ENCODE results near the gene OBP2A.
"Not testable (repeated sequence)": the region's sequence is repeated elsewhere in the genome, so short reads cannot be mapped to it uniquely, and the experiment has no call there.

The OBP2A gene

DNA sequence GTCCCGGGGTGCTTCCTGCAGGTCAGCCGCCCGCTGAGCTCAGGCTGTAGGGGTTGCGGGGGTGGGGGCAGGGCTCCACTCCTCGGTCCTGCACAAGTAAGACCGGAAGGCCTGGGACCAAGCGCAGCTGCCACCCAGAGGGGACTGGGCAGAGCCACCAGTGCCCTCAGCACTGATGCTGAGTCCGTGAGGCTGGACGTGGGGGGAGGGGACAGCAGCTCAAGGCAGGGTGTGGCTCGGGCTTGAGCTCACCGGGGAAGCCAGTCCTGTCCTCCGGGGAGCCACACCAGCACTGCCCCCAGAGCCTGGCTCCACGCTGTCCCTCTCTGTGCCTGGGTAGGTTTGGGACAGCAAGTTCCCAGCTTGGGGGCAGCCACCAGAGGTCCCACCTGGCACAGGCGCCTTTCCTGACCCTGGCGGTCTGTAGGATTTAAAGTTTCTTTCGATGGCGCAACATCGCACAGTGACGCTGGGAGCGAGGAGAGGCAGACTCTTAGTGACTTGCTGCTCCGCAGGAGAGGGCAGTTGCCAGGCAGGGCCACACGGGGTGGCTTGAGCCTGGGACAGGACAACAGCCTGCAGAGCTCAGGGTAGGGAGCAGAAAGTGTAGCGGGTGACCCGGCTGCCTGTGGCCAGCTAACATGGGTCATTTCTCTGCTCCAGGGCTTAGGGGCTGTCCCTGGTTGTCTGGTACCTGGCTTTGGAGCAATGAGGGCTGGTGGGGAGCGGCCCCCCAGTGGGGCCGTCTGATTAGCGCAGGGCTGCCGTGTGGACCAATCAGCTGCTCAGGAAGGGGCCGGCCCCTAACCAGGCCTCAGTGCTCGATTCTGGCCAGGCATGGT, 19.0 kb upstream of the OBP2A start:
- DNase-seq = peak in 1 of 2 experiments; percentile 12

DNA sequence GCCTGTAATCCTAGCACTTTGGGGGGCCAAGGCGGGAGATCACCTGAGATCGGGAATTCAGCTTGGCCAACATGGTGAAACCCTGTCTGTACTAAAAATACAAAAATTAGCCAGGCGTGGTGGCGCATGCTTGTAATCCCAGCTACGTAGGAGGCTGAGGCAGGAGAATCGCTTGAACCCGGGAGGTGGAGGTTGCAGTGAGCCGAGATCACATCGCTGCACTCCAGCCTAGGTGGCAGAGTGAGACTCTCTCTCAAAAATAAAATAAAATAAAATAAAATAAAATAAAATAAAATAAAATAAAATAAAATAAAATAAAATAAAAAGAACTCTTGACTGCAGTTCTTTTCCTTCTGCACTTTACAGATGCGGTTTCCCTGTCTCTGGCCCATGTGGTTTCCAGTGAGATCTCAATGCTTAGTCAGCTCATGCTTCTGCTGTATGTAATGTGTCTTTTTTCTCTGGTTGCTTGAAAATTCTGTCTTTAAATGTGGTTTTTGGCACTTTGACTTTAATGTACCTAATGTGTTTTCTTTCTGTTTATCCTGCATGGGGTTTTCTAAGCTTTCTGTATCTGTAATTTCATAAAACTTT, 17.0 kb upstream of the OBP2A start:
- DNase-seq = not testable (repeated sequence)

DNA sequence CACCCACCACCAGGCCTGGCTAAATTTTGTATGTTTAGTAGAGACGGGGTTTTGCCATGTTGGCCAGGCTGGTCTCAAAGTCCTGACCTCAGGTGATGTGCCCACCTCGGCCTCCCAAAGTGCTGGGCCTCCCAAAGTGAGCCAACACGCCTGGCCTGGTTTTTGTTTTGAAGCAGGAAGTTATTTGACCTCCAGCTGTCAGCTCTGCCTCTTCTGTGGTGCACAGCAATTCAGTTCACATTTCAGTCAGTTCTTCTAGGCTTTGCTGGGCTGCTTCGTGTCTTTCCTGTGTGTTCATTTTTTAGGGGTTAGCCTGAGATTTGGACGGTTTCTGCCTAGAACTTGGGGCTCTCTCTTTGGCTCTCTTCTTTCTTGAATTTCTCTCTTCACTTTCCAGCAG, 15.8 kb upstream of the OBP2A start:
- no peak for DNase-seq

DNA sequence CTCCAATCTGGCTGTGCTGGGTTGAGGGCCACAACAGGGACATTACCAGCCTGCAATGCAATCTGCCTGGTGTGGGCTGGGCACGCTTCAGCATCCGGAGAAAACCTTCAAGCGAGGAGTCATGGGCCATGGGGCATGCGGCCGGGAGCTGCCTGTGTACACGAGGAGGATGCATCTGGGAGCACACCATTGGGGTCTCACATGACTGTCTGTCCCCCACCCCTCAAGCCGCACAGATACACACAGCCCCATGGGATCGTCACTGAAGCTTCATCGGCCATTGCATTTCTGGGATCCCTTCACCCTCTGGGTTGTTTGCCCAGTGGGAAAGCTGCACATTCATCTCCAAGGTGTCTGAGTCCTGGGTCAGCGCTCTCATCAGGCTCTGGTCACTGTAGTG, 14.8 kb upstream of the OBP2A start:
- no peak for DNase-seq

DNA sequence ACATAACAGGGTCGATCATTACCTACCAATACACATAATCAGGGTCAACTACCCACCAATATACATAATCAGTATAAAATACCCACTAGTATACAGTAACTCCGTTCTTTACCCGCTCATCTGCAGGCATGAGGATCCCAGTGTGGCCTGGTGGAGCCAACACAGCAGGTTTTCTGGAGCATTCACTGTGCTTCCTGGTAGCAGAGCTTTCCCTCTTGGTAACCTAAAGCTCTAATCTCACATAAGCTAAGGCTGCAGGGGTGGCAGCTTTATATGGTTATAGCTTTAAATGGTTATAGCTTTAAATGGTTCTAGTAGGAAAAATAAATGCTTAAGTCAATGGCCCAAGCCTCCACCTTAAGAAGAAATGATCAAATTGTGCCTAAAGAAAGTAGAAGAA, 12.8 kb upstream of the OBP2A start:
- DNase-seq = no peak

DNA sequence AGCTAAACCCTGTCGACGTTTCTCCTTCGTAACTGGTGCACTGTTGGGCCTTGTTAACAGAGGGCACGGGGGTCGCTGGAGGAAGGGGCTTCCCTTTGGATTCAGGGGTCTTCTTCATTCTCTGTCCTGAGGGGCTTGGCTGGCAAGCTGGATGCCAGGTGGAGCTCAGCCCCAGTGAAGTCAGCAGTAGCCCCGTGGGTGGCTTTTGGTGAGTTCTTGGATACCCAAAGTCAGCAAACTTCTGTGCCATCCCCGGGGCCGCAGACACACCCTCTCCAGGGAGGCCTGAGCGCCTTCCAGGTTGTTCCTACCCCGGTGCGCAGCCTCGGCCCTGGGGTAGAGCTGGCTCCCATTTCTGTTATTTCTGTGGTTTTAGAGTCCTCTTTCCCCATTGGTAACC, 12.3 kb upstream of the OBP2A start:
- no peak for DNase-seq

DNA sequence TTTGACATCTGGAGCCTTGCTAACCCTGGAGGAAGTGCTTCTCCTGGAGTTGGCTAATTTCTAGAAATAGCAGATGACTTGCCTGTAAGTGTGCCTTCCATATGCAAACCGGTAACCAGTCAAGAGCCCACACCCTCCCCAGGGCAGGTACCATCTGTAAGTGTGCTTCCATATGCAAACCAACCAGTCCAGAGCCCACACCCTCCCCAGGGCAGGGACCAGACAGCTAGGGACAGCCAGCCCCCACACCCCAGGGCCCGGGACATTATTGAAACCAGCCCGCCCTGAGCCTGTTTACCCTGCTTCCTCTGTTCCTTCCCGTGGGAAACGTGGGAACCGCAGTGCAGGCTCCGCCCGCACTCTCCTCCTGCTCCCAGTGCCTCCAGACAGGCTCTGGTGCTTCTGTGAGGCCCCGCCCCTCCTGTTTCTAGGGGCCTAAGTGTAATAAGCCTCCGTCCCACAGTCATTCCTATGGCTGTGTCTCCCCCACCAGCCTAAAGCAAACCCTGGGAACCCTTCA, 11.7 kb upstream of the OBP2A start:
- DNase-seq = peak; percentile 47 to 58

DNA sequence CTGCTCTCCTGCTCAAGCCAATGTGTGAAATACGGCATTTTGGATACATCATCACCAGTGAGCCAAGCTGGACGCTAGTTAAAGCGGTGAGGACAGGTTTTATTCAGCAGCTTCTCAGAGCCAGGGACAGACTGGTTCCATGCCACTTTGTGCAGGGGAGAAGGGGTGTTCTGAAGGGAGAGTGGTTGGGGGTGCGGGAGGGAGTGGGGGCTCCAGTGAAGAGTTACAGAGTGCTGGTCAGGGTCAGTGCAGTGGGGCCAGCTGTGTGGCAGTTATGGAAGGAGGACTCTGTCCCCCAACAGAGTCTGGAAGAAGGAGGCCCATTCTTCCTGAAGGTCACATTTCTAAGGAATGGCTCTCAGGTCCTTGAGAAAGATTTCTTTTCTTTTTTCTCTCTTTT, 11.1 kb upstream of the OBP2A start:
- not testable (repeated sequence) for DNase-seq

DNA sequence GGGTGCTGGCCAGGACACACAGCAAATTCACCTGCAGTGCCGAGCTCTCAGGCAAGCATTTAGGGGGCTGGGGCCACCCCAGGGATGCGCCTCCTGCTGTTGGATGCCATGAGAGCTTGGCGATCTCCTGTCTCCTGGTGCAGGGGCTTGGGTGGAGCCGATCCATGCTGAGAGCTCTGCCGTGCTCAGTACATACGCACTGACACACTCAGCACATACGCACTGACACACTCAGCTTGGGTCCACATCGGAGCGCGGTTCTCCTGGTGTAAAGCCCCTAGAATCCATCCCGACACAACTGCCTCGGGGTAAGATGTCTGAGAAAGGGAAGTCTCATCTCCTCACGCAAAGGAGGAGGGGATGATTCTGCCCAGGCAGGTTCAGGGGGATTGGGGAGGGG, 10.3 kb upstream of the OBP2A start:
- not testable (repeated sequence) for DNase-seq

DNA sequence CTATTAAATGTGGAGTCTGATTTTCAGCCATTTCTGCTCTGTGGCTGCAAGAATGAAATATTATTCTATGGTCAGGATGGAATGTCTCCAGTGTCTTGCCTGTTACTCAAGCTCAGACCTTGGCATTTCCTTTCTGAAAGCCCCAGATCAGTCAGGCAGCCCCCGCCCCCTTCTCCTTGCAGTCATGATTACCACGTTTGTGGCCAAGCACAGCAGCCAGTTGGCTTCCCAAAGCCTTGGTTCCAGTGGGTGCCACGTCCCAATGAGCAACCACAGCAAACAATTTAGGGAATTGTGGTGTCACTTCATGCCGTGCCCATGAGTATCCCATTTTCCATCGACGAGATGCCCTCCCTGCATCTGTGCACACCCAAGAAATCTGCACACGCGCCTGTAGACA, 9.7 kb upstream of the OBP2A start:
- DNase-seq = no peak

DNA sequence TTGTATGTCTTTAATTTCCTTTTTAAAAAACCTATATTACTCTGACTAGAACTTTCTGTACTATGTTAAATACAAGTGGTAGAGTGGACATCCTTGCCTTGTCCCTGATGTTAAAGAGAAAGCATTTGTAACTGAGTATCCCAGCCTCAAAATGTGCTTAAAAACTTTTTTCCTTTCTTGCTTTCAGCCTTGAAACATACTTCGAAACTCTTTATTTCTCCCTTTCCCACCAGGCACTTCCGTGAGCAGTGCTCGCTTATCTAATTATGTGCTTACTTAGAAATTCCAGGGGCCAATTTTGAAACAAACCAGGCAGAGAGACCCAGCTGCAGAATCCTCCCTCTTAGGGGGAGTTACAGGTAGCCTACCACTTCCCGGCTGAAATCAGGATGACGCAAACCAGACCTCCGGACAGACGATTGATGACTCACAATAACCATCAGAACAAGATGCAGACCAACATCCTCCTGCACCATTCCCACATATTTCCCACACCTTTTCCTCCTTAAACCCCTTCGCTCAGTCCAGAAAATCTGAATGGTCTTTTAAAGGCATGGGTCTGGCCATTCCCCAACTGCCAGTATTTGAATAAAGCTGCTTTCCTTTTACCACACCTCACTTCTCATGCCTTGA, 2.5 kb upstream of the OBP2A start:
- not testable (repeated sequence) for DNase-seq

DNA sequence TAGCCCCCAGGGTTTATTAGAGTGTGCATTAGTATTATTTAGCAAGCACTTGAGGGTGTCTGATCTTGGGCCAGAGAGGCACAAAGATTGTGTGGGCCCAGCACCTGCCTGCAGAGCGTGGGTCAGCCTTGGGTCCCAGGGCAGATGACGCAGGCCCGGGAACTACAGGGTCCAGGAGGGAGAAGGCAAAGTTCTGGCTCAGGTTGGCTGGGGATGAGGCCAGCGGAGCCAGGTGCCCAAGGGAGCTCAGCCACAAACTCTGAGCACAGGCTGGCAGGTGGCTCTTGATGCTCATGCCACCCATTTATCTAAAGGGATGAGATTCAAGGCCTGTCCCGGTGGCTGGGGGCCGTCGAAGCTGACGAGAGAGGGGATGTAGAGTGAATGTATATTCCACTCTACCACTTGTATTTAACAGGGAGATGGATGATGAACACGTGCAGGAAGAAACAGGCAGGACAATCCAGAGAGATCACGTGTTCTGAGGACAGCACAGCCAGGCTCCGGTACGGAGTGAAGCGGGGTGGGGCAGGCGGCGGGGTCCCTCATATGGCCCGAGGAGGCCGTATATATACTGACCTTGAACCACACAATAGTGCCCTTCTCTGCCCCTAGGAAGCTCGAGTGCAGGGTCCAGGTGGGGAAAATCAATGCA, 818 bp upstream of the OBP2A start:
- no peak for DNase-seq

DNA sequence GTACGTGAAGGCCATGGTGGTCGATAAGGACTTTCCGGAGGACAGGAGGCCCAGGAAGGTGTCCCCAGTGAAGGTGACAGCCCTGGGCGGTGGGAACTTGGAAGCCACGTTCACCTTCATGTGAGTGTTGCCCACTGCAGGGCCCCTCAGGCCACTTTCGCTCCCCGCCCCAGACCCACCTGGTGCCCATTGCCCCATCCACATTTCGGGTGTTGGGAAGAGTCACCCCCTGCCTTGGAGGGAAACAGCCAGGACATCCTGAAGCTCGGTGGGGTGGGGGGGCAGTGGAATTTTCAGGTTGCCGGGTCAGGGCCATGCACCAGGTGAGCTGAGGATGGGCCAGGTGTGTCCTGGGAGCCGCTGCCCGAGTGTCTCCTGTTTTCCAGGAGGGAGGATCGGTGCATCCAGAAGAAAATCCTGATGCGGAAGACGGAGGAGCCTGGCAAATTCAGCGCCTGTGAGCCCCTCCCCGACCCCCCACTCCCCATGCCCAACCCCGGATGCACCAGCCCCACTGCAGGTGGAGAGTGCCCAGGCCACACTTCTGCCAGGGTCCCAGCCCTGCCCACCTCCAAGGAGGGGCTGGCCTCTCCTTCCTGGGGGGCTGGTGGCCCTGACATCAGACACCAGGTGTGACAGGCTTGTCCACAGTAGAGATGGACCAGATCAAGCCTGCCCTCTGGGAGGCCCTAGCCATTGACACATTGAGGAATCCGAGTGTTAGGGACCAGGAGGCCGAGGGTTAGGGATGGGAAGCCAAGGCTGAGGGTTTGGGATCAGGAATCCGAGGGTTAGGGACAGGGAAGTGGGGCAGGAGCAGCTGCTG, 1.1 kb downstream of the OBP2A start:
- not testable (repeated sequence) for DNase-seq

DNA sequence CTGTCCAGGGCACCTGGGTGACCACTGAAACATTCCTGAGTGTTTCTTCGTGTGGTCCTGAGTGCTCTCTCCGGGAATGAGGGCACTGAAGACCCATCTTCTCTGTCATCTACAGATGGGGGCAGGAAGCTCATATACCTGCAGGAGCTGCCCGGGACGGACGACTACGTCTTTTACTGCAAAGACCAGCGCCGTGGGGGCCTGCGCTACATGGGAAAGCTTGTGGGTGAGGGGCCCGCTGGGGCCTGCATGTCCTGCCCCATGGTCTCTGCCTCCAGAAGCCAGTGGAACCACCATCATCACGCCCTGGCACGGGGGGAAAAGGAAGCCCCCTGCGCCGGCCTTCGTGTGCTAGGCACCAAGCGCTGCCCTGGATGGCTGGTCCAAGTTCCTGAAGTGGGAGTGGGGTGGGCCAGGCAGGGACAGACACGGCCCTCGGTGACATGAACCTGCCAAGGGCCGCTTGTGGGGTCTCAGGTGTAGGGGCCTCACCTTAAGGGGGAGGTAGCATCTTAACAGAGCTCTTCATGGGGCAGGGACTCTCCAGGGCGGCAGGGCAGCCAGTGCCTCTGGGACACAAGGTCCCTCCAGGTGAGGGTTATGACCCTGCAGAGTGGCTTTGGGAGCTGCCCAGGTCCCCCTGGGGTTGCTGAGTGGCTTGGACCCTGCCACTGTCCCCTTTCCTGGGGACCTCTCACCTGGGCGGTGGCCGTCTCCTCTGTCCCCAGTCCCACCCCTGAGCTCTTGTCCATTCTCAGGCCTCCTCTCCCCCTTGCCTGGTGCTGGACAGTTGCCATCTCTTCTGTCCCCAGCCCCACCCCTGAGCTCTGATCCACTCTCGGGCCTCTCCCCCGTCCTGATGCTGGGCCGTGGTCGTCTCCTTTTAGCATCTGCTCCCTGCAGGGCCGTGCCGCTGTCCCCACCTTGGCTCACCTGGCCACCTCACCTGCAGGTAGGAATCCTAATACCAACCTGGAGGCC, 2.1 kb downstream of the OBP2A start:
- DNase-seq = no peak

DNA sequence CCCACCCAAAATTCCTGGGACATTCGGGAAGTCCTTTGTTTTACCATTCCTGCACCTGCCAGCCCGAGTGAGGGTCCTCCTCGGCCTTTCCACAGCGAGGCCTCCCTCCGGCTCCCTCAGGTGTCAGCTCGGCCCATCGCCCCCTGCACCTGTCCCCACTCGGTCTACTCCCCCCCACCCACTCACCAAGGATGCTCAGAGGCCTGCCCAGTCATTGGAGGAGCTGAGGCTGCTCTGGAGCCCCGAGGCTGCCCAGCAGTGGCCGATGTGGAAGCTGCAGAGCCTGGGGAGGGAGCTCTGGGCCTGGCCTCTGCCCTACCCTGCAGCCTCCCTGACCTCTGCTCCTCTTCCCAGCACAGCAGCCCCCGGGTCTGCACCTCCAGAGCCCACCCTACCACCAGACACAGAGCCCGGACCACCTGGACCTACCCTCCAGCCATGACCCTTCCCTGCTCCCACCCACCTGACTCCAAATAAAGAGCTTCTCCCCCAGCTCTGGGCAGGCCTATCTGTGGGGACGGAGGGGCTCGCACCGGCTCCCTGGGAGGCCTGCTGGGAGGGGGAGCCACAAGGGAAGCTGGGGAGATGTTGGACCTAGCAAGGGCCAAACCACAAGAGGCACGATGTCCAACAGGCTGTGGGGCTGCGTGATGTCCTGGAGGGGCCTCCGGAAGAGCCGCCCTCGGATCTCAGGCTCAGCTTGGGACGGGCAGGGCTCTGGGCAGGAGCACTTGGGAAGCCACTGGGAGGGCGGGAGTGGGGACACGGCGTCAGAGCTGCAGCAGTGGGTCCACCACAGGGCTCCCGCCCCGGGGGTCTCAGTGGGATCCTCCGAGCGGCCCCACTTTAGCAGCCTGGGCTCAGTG, 3.8 kb downstream of the OBP2A start:
- DNase-seq = not testable (repeated sequence)

DNA sequence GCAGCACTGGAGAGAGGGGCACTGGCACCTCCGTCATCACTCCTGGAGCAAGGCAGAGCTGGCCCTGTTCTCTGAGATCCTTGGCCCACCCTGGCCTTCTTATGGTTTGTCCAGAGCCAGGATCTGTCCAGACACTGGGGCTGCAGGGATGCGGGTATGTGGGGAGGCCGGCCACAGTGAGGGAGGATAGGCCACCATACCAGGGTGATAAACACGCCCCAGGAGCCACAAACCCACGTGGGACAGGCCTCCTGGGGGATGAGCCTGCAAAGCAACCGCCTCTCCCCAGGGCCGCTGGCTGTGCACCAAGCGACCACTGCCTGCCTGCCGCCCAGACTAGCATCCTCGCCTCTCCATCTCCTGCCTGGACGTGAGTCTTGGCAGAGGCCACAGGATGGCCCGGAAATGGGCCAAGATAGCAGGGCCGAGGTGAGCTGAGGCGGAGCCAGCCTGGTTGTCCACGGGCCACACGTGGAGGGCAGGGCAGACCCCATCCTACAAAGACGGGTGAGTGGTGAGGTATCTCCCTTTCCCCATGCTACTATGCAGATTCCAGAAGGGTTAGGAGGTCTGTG, 4.5 kb downstream of the OBP2A start:
- DNase-seq = no peak

DNA sequence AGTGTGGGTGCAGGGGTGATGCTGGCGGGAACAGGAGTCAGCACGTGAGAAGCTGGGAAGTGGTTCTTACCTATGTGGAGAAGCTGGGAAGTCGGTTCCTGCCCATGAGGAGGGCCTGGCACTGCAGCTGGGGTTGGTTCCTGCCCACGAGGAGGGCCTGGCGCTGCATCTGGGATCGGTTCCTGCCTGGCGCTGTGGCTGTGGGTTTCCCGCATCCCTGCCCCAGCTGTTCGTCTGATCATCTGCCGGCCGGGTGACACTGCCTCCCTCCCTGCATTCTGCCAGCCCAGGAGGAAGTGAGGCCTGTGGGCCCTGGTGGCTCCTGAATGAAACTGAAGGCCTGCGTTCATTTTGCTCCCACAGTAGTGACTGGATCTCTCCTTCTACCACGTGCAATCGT, 5.1 kb downstream of the OBP2A start:
- DNase-seq = no peak

DNA sequence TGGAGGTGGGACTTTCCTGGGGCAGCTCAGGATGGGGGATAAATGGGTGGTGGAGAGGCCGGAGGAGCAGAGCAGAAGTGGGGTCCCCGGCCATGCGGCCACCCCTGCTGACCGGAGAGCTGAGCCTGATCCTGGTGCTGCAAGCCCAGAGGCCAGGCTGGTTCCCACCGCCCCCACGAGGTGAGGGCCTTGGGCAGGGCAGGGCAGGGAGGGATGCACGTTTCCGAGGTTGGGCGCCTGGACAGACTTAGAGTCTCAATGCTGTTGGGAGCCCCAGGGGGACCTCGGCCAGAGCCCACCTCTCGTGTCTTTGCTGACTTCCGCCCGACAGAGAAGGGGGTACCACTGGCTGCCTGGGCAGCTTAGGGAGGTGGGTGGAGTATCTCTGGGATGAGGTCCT, 5.5 kb downstream of the OBP2A start:
- DNase-seq = no peak

DNA sequence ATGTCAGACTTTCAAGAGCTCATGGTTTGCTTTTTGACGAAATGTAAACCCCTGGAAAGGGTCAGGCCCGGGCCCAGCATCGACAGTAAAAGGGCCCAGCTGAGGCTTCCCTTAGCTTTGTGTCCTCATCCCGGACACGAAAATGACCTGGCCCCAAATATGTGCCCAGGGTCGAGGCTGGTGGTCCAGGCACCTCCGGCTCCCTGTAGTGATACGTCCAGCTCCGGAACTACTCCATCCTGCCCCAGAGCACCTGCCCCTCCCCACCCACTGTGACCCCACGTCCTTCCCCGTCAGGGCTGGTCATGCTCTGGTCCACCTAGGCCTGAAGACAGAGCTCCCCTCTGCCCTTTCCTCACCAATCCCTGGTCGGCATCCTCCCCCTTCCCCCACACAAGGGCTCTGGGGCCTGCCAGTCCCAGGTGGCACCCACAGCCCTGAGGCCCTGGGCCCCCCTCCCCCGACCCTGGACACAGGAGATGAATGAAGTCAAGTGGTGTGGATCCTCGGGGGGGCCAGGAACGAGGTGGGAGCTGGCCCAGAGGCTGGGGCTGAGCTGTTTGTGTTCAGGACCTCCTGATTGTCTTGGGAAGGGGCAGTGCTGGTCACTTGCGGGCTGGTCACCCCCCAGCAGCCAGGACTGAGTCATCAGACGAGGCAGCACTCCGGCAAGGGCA, 6.2 kb downstream of the OBP2A start:
- DNase-seq = no peak

Data from NCI-H526 (cell line).